GM12872 (cell line): ENCODE results near the gene VEGFD.

Source experiments
- CTCF ChIP-seq: IDR thresholded peaks from 3 replicates; pipeline ENCODE4 v1.5.1; 2011; ENCODE audit warnings: low read depth, mild to moderate bottlenecking, low read length, moderate library complexity; ENCODE audit not compliant: insufficient read depth

VEGFD gene

GRCh38 chrX:15322472-15322871 lies 61.7 kb downstream of the VEGFD start:
- no peak for TF ChIP-seq CTCF

GRCh38 chrX:15322072-15322471 lies 62.1 kb downstream of the VEGFD start:
- no peak for TF ChIP-seq CTCF

DNA sequence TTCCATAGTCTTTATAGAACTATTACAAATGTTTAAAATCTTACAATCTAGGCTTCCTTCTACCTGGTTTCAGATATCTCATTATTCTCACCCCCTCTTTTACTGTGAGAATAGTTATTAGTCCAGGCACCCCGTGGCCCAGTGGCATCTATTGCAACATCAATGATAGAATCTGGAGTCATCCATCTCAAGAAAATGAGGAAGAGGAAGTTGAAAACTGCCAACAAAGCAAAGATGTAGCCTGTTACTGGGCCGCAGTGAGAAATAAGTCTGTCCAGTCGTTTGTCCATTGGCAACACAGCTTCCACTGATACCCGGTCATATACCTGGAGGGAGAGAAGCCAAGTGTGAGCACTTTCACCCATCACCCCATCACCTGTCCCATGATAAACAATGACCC lies 62.8 kb downstream of the VEGFD start:
- no peak for TF ChIP-seq CTCF

- no peak for TF ChIP-seq CTCF
Measured at GRCh38 chrX:15320297-15320696, 63.9 kb downstream of the VEGFD start.

DNA sequence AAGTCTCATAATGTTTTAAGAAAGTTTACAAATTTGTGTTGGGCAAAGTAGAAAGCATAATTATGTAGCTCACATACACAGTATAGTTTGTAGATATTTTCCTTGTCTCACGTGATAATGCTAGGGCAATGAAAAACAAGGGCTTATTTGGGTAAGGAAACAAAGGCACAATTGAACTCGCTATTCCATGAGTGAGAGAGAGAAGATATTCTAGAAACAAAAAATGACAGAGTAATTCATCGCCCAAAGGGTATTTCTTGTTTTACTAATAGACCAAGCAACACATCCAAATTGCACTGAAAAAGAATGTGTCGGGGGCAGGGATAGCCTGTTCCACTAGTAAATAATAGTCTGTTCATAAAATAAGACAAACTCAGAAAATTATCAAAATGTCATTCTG lies 65.1 kb downstream of the VEGFD start:
- TF ChIP-seq CTCF = no peak

GRCh38 chrX:15315509-15315908 lies 68.7 kb downstream of the VEGFD start, which contains the start of gene ASB11:
ASB11 (minus strand) TSS chrX:15315640; CDS start chrX:15315605, 35 bp downstream.
- TF ChIP-seq CTCF = no peak

GRCh38 chrX:15314472-15314871 lies 69.7 kb downstream of the VEGFD start:
- no peak for TF ChIP-seq CTCF

DNA sequence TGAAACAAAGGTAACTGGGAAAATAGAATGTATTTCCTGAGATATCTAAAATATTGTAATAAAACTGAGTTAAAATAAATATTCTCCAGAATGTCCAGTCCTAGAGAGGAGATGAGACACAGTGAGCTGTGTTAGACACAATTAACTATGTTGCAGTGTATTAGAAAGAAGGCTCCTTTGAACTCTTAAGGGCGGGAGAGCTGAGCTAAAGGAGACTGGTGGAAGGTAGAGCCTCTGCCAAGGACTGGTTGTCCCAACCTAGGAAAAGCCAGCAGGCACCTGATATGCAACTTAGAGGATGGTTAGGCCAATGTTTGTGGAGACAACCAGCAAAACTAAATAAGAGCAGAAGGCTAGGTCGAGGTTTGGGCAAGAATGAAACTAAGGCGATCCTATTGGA lies 73.1 kb downstream of the VEGFD start:
- no peak for TF ChIP-seq CTCF
